GM19467 (cell line): ENCODE data around the gene TRIM26.

ENCODE experiments used
- ATAC-seq: cut with Tn5 transposase; IDR thresholded peaks from one replicate; pipeline ENCODE4 v1.9.1; 2021; ENCODE audit warnings: mild to moderate bottlenecking, moderate library complexity; ENCODE audit not compliant: unreplicated experiment

Gene TRIM26

DNA sequence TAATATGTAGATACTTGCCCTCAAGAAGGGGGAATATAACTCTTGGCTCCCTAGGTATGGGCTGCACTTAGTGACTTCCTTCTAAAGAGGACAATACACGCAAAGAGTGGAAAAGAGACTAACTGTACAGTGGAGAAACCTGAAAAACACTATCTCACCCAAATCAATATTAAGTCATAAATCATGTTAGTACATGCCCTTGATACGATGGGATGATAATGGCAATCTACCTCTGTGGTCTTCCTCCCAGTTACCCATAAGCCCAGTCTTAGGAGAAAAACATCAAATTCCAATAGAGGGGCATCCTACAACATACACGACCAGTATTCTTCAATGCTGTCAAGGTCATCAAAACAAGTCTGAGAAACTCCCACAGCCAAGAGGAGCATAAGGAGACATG is 1.3 kb downstream of the TRIM26 start:
- no peak for ATAC-seq

DNA sequence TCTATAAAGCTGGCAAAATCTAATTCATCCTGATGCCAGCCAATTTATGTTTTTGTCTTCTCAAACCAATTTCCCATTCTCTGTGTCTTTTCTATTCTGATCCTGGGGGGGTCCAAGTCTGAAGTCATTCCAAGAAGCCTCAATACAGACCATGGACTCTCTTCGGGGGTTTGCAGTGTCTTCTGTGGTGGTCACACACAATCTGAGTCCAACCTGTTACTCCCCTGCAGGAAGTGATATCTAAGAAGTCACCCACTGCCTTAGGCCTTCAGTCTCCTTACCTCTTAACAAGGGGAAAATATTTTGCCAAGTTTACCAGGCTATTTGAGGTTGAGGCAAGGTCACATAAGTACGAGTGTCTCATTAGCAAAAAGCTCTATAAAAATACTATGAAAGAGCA is 1.9 kb downstream of the TRIM26 start:
- ATAC-seq: no peak

DNA sequence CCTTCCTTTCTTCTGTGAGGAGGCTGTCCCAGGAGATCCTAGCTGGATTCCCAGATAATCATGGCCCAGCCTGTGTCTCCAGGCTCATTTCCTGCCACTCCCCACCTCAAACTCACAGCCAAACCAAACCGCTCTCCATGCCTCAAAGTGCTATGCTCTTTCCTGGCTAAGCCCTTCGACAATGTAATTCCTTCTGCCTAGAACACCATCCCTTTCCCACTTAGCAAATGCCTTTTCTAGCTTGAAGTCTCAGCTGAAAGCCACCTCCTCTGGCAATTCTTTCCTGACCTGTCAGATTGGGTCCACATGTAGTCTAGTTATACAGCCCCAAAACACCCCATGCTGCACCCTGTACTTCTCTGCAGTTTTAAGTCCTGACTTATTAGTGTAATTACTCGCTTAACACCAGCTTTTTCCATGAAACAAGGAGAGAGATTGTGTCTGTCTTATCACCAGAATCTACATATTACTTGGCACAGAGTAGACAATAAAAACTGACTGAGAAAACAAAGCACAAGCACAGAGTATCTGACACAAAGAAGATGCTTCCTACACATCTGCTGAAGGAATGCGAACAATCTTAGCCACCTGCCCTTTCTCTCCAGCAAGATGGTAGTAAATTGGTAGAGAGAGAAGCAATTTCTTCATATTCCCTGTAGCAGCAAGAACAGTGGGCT is 5.4 kb downstream of the TRIM26 start:
- no peak for ATAC-seq

DNA sequence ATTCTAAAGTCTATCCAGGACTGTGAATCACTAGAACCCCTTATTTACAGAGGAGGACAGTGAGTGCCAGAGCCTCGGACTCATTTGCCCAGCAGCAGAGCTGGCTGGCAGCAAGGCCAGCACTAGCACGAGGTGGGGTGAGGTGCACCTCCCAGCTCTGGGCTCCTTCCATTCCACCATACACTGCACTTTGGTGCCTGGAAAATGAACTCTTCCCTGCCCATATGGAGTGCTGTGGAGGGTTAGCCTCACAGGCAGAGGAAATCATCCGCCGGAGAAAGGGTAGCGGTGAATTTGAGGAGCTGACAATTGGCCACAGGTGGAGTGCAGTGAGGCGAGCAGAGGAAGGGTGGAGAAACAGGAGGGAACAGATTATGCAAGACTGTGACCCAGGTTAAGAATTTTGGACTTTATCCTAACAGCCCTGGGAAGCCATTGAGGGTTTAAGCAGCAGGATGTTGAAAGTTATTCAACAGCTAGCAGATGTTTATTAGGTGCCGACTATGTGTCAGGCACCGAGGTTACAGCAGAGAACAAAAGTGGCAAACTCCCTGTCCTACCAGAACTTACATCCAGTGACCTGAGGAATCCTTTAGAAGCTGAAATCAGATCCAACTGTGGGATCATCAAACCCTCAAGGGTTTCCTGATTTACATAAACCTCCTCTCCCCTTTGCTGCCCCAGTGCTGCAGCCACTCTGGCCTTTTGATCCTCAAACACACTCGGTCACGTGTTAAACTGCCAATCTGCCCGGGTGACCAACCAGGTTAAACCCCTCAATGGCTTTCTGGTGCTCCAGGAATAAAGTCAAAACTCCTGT is 6.2 kb downstream of the TRIM26 start:
- no peak for ATAC-seq

DNA sequence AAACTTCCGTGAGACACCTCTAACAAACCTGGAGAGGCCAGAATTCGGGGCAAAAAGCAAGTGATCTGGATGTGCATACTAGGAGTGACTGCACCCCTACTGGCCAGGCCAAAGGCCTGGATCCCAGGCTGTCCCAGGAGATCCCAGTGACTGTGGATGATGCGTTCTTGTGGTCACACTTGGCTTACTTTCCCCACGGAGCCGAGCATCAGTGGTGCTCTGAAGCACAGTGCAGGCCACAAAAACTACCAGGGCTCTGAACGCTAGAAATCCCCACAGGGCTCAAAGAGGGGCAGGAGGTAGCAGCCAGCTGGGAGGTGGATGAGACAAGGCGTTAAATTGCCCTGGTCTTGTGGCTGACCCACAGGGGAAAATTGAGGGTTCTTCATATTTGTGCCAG is 7.1 kb downstream of the TRIM26 start:
- ATAC-seq: no peak

DNA sequence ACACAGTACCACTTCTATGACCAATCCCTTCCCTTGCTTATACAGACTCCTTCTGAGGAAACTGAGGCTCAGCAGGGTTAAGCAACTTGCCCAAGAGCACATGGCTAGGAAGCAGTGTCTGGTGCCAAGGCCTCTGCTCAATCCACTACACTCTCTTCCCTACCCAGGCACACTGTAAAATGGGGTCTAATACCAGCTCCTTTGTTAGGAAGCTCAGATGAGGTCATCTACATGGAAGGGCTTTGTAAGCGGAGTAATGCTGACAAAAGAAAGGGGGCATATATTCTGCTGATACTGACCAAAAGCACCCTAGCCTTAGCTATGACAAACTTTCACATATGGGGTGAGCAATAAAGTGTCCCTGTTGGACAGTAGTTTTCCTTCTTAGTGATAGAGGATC is 9.1 kb downstream of the TRIM26 start:
- ATAC-seq: no peak

DNA sequence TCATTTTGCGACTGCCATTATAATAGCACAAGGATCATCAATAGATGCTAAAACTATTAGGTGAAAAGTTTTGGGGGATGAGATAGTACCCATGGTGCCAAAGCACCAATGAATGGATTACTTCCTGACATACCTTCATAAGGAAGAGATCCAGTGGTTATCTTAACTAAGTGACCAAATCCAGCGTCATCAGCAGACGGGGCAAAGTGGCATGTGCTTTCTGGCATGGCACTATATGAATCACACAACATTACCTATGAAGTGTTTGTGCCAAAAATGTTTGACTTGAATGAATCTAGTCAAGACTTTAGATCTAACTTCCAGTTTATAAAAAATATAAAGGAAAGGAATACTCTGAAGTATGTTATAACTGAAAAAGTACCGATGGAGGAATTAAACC is 10.8 kb downstream of the TRIM26 start:
- ATAC-seq: no peak

DNA sequence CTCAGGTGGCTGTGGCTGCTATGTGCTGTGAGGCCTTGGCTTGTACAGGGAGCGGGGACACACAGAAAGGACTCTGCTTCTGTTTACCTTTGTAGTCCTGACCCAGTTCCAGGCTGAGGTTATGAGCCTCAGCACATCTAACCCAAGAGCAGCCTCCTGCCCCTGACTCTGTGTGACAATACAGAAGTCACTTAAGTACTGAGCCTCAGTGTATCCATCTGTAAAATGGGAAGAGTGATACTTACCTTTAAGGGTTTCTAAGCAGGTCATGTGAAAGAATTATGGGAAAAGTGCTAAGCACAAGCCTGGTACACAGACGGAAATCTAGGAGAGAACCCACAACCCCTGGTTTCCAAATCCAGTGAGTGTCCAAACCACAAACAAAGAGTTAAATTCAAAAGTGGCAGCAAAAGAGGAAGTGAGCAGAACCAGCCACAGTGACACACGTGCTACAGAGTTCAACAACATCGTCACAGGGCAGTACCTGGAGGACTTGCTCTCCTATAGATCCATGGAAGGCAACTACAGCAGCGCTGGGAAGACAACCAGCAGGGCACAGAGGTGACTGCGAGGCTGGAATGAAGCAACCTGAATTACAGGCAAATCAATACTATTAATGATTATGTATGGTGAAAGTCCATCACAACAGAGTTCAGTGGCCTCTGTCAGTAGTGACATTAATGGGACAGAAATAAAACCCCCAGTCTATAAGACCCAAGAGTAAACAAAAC is 12.5 kb downstream of the TRIM26 start:
- ATAC-seq: no peak

DNA sequence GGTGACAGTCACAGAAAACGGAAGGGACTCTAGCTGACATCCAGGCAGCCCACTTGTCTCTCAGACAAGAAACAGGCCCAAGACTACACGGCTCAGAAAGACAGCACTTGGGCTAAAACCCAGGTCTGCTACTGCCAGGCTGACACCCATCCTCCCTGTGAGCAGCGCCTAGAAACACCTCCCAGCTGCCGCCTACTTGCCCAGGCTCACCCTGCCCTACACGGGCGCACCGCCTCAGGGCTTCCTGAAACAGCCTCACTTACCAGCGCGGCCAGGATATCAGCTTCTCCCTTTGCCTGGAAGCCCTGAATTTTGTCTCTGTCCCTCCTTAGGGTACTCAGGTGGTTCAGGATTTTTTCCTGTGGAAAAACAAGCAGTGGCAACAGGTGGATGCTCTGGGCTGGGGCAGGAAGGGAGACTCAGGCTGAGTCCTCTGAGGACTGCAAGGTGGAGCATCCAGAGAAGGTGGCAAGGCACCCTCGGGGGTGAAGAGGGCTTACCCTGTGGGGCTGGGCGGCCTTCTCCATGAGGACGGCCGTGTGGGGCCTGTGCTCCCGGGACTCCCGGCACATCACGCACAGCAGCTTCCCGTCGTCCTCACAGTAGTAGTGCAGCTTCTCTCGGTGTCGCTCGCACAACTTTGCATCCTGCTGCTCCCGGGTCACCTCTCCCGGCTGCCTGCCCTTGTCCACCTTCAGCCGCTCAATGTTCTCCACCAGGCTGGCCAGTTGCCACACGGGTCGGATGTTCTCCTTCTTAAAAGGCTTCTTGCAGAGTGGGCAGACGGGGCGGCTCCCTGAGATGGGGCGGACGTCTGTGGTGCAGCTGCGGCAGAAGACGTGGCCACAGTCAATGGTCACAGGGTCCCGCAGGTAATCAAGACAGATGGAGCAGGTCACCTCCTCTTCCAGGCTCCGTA is 14.8 kb downstream of the TRIM26 start:
- ATAC-seq: no peak

DNA sequence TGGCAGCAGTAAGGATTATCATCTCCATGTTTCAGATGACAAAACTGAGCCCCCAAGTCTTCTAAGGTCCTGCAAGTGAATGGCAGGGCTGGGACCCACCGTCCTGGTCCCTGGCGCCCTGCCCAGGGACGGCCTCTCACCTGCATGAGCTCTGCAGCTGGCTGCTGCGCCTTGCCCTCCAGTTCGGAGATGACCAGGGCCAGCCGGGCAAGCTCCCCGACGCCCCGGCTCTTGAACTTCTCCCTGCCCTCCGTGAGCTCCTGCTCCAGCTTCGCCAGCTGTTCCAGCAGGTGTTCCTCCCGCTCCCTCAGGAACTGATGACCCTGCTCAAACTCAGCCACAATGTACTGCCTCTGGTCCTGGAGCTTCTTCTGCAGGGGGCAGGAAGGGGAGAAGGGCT is 16.8 kb downstream of the TRIM26 start:
- no peak for ATAC-seq

DNA sequence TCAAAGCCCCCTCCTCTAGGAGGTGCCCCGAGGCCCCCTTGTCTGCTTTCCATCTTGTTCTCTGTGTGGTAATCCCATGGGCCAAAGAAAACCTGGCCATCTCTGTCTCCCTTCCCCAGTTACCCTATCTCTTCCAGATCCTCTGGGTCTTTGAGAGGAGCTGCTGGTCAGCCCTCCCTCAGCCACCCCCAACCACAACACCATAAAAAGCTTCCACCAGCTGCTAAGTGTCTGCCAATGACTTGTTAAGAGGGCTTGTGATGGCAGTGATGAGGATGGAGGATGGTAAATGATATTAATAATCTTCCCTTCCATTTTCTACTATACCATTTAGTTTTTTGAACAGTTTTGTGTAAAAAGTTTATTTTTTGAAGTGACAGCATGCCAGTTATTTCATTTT is 17.3 kb downstream of the TRIM26 start:
- no peak for ATAC-seq

DNA sequence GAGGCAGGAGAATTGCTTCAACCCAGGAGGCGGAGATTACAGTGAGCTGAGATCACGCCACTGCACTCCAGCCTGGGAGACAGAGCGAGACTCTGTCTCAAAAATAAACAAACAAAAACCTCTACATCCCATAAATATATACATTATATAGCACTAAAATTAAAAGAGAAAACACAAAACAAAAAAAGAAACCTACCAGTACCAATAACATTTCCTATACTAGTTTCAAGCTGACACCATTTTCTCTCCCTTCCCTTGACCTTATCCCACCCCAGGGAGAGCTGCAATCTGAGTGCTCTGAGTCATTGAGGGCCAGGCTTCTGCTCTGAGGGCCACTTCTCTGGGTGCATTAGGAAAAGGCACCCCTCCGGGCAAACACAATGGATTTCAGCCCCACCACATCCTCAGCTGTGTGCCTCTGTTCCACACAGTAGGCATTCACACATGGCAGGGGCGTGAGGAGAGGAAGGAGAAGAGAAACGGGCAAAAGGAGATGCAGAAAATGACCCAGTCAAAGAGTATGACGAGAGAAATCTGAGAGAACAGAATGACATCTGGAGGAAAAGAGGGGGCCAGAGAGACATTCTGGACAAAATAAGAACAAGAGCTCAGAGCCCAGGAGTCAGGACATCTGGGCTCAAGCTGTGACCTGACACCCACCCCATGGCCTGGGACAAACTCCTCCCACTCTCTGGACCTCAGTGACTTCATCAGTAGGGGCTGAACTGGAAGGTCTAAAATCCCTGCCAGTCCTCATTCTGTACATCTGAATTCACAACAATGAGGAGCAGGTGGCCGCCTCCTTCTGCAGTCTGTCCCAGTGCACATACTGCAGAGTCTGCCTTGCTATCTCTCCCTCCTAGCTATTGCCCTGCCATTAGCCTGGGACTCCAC is 18.2 kb downstream of the TRIM26 start:
- no peak for ATAC-seq

DNA sequence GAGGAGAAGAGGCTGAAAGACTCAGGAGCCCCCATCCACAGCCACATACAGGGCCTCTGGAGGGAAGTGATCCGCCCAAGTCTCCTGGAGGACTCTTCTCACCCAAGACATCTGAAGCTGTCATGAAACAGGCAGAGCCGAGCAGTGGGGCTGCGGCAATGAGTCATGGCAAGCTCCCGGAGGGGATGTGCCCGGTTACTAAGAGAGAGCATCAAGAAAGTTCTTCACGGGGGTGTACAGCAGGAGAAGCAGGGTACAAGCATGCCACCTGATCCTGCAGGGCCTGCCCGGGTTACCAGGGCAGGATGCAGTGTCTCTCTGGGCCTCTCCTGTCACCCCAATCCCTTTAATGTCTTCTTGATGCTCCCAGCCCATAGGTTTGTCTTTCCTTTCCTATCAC is 21.1 kb downstream of the TRIM26 start:
- ATAC-seq: no peak

DNA sequence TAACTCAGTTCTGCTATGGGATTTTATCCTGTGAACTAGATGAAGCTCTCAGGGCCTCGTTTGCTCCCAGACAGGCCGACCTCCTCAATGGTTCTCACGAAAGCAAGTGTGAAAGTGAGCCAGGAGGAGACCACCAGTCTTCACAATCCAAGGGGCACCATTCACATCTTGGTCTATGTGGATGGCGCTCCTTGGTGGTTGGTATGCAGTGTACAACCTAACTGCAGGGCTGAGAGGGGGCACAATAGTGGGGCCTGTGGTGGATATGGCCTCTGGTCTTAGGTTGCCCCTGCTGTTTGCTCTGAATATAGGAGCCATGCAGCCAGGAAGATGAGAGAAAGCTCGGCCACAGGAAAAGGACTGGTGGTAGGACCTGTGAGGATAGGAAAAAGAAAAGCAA is 24.7 kb downstream of the TRIM26 start:
- no peak for ATAC-seq

DNA sequence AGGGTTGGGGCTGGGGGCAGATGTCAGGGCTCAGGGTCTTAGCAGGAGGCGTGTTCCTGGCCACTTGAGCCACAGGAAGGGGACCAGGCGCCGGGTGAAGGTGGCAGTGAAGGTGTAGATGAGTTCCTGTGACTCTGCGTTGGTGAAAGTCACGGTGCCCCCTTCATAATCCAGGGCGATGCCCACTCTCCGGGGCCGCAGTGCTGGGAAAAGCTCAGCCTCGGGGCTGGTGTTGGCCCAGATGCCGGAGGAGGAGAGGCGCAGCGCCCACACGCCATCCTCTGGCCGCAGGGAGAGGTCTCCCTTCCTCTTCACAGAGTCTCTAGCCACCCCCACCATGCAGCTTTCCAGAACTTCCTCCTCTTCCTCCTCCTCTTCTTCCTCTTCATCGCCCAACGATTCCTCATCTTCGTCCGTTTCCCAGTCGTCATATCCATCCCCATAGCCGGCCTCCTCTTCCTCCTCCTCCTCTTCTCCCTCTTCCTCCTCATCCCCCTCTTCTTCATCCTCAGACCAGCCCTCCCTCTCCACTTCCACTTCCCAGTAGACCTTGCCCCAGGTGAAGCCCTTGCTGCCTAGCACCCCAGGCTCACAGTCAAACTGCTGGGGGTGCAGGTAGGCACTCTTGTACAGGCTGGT is 27.2 kb downstream of the TRIM26 start:
- ATAC-seq: no peak

DNA sequence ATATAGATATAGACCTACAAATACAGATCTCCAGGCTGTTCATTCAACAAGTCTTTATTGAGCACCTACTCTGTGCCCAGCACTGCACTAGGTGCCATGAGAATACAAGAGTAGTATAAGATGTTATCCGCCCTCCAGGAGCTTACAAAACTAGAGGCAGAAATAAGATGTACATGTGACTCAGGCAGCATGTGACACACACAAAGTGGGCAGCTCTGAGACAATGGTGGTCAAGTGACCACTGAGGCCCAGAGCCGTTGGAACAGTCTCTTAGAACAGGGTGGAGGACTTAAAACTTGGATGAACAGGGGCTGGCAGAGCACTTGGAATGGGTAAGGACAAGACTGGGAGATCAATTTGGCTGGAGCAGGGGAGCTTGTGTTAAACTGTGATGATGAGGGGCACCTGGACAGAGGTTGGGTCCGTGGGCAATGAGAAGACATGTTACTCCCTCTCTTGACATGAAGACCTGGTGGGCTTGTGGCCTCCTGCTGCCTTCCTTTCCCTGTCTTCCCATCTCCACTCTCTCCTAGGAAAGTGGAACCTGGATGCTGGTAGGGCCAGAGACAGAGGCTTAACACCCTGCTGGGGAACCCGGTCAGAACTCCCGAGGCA is 28.7 kb downstream of the TRIM26 start:
- ATAC-seq: no peak

DNA sequence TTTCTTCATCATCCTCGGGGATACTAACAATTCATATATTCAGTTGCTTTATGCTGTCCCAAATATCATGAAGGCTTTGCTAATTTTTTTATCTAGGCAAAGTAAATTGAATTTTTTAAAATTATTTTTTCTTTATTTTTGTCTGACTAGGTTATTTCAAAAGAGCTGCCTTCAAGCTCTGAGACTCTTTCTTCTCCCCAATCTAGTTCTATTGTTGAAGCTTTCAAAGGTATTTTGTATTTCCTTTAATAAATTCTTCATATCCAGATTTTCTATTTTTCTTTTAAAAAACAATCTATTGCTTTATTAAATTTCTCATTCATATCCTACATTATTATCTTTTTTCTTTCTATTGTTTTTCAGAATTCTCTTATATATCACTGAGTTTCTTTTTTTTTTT is 33.1 kb downstream of the TRIM26 start:
- no peak for ATAC-seq

DNA sequence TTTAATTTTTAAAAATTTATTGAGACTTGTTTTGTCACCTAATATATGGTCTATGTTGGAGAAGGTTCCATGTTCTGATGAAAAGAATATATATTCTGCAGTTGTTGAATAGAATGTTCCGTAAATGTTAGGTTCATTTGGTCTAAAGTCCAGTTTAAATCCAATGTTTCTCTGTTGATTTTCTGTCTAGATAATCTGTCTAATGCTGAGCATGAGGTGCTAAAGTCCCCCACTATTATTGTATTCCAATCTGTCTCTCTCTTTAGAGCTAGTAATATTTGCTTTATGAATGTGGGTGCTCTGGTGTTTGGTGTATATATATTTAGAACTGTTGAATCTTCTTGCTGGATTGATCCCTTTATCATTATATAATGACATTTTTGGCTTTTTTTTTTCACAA is 34.4 kb downstream of the TRIM26 start:
- no peak for ATAC-seq

DNA sequence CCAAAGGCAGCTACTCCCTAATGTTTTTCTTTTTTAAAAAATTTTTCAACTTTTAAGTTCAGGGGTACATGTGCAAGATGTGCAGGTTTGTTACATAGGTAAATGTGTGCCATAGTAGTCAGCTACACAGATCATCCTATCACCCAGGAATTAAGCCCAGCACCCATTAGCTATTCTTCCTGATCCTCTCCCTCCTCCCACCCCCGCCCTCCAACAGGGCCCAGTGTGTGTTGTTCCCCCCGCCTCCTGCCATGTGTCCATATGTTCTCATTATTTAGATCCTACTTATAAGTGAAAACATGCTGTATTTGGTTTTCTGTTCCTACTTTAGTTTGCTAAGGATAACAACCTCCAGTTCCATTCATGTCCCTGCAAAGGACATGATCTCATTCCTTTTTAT is 37.4 kb downstream of the TRIM26 start:
- no peak for ATAC-seq
